NCI-H1417 (cell line): ENCODE measurements around the gene TFCP2.
A peak's percentile ranks its signal among the peaks of the same experiment; 100 is the strongest.
"Not testable (repeated sequence)": the region's sequence is repeated elsewhere in the genome, so short reads cannot be mapped to it uniquely, and the experiment has no call there.

ENCODE experiments used
- DNase-seq, 3 experiments: peaks; one replicate each; lab custom pipeline; 2025; lab: John Stamatoyannopoulos, UW

TFCP2 gene

DNA sequence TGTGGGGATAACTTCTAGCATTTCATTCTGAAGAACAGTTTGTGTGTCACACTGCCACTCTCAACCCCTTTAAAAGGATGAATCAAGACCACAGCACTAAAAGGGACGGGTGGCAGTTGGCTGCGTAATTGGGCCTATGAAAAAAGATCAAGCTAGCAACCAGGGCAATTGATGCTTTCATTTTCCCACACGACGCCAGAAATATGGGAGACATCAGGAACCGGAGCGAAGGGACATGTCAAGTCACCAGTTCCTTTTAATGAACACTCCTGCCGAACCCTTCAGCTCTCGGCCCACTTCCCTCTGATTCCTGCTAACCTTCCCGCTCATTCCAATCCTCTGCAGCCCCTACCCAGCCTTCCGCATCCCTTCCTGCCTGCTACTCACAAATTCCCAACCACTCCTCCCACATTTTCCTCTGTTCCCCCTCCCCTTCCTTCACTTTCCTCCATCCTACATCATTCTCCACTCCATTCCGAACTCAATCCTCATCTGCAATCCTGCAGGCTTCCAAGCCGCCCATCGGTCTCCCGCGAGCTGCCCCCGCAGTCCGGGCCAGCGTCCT is 90.3 kb downstream of the TFCP2 start:
- peak in 2 of 3 experiments; percentile 48 to 84 for DNase-seq

GRCh38 chr12:51081421-51081820 is 91.5 kb downstream of the TFCP2 start:
- no peak for DNase-seq

DNA sequence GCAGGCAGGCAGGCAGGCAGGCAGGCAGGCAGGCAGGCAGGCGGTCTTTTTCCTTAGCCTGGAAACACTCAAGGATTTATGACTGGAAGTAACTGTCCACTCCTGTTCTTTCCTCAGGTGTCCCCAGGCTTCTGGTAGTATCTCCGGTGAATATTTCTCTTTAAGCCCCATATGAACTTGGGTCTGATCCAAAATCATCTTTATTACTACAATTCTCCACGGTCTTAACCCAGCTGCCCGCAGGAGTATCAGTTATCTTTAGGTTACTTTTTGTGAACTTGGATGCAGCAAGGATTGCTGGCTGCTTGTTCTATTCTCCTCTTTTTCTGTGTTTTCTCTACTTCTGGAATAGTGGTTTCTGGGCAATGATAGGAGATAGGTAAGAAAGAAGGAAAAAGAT is 92.8 kb downstream of the TFCP2 start:
- DNase-seq, result no peak

GRCh38 chr12:51078866-51079265 is 94.1 kb downstream of the TFCP2 start:
- DNase-seq, result not testable (repeated sequence)

- not testable (repeated sequence) for DNase-seq
Measured at GRCh38 chr12:51078346-51078745, 94.6 kb downstream of the TFCP2 start.

DNA sequence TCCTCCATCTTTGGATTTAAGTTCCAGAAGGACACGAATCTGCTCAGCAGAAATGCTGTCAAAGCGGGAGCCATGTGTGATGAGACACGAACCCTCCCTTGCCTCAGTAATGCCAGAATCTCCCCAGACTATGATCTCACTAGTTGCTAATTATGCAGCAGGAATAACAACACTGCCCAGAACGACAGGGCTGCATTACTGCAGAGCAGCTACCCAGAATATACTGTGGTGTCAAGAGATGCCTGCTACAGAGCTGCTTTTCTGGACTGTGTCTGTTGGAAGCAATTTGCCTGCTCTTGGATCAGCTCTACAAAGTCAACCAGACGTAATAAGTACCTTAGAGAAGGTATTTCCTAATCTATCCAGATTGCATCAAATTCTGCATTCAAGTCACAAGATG is 95.0 kb downstream of the TFCP2 start:
- DNase-seq, result no peak

DNA sequence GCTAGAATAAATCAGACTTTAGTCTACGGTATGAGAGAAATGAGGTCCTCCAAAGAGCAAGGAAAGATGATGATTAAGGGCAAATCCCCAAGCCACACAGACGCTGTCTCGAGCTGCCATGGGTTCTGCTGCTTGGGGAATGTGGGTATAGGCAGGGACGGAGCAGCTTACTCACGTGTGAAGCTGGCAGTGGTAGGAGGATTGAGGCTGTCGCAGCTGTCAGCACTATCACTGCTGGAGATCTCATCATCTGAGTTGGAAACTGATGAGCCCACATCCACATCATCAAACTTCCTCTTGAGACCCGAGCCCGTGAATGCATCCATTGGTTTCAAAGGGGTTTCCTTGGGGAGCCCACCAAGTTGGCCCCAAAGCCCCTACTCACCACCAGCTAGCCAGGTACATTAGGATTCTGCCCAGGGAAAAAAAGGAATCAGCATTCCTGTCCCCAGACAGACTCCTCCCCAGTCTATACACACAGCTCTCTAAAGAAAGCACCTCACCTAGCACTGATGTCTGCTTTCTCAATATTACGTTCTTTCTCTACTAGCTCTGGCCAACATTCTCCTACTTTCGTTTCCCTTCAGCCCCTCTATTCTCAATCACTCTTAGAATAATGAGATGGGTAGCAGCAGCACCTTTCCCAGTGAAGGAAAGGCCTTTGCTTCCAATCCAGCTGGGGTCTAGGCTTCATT is 96.6 kb downstream of the TFCP2 start:
- DNase-seq, result no peak

GRCh38 chr12:51075390-51075789 is 97.5 kb downstream of the TFCP2 start:
- no peak for DNase-seq

DNA sequence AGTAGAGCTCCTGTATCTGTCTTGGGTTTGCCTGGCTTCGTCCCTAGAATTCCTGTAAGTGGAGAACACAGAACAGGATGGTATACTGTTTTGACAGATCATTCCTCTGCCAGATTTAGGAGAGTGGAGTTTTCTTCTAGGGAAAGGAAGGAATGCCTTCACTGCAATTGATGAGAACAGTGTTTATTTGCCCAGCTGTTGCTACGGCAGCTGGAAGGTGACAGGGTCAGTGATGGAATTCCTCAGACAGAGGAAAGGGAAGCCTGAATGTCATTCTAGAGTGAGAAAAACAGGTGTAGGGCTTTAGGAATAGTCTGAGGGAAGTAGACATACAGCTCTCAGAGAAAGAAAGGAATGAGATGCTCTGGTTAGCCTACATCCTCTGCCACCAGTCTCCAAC is 101.3 kb downstream of the TFCP2 start:
- DNase-seq, result no peak

DNA sequence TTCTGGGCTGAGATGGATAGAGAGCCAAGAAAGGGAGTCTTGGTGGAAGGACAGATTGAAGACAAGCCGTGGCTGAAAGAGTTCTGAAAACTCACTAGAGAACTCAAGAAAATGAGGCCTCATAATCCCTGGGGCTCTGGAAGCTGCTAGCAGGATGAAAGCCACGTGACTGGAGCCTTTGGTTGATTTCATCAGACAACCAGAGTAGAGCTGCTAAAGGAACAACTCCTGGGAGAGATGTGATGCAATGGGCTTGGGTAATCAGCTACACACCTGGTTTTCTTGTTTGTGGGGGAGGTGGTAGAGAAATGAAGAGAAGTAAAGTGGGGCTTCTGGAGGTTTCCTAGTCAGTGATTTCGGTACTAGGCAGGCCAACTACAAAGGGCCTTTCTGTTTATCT is 102.9 kb downstream of the TFCP2 start:
- DNase-seq, result no peak

DNA sequence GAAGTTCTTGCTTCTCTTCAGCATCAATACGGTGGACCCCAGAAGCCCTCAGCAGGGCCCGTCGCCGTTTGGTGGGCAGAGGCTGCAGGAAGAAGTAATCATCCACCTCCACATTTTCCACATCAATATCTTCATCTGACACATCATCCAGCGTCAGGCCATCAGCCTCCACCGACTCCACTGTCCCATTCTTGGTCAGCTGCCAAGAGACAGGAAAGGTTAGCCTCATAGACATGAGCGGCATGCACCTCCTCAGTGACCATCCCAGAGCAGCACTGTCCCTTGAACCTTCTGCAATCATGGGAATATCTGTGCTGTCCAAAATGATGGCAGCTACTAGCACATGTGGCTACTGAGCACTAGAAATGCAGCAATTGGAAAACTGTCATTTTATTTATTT is 105.2 kb downstream of the TFCP2 start:
- DNase-seq, result no peak

DNA sequence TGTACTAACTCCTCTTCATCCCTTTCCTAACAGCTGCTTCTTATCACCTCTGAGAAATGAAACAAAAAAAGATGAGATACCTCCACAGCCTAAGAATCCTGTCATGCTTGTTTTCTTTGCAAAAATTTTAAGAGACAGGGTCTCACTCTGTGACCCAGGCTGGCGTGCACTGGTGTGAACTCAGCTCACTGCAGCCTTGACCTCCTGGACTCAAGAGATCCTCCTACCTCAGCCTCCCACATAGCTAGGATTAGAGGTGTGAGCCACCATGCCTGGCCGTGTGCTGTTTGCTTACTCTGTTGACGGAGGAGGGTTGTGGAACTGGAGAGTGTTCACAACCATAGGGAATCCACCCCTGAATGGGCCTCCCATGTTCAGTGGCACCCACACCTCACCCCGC is 105.7 kb downstream of the TFCP2 start:
- no peak for DNase-seq

GRCh38 chr12:51065530-51065929 is 107.4 kb downstream of the TFCP2 start:
- DNase-seq, result no peak

GRCh38 chr12:51062631-51063397 is 110.1 kb downstream of the TFCP2 start:
- DNase-seq, result no peak

DNA sequence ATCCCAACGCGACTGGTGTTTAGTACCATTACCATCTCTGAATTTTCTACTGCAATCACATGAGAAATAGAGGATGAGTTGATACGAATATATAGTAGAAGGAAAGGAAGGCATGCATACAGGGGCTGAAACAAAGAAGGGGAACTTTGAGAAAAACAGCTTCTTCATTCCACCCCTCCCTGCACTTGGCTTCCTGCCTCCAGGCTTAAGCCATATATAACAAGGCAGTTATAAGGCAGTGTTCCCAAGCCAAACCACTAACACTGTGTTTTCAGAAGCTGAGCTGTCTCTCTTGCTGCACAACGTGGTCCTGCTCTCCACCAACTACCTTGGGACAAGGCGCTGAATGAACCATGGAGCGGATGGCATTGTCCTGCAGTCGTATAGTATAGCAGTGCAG is 113.8 kb downstream of the TFCP2 start:
- no peak for DNase-seq

- no peak for DNase-seq
Measured at GRCh38 chr12:51056242-51056641, 116.7 kb downstream of the TFCP2 start.

DNA sequence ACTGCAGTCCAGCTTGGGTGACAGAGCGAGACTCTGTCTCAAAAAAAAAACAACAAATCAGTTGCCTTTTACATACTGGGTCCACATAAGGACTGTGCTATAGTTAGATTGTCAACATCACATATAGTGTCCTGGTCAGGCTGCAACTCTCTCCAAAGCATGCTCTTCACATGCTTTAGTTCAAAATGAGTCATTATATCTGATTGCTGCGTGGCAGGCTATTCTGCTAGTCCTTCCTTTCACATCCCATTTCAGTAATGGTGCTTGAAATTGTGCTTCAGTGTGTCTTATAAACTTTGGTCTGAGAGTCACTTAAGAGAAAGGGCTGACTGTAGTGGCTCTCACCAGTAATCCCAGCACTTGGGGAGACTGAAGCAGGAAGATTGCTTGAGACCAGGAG is 117.9 kb downstream of the TFCP2 start:
- no peak for DNase-seq

DNA sequence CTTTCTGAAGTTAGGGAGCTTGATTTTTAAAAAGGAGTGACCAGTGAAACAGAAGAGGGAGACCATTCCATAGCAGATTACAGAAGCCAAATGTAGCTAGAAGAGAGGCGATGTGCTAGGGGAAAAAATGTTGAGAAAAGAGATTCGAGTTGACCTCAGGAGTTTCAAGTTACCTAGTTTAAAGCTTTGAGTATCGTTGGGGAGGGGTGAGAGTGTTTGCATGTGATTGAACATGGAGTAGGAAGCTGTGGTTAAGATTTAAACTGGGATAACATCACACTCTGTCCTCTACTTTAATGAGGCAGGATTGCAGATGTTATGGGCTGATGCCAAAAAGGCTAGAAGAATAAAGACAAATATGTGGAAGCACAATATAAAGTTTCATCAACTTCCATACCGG is 121.1 kb downstream of the TFCP2 start:
- DNase-seq, result no peak

DNA sequence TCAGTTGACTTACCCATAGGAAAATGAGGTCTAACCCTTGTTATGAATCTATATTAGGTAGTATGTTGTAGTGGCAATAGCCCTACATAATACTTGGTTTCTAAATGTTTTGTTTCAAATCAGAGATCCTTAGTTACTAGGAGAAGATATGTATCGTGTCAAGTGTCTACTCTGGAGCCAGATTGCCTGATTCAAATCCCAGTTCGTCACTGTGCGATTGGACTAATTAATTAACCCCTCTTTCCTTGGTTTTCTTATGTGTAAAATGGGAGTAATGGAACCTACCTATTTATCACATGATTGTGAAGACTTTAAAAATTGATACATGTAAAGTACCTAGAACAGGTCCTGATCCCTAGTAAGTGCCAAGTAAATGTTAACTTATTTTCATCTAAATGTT is 123.4 kb downstream of the TFCP2 start:
- DNase-seq, result no peak

GRCh38 chr12:51048661-51049251 is 124.2 kb downstream of the TFCP2 start:
- peak in 2 of 3 experiments; percentile 46 to 68 for DNase-seq

- peak; percentile 98 to 99 (median 98) for DNase-seq
Measured at GRCh38 chr12:51047655-51048540, 125.0 kb downstream of the TFCP2 start, which contains the start of gene LETMD1. Gene LETMD1 (plus strand): TSS chr12:51048327. CDS start chr12:51048357, 30 bp downstream.
